ENCODE results near the gene RANBP1. TPM values are rescaled to one million over a fixed set of nuclear protein-coding genes. Genes with fewer than 3 reads are reported as not detected.

Gene RANBP1
- total RNA-seq, 1 donor, result 200 TPM

DNA sequence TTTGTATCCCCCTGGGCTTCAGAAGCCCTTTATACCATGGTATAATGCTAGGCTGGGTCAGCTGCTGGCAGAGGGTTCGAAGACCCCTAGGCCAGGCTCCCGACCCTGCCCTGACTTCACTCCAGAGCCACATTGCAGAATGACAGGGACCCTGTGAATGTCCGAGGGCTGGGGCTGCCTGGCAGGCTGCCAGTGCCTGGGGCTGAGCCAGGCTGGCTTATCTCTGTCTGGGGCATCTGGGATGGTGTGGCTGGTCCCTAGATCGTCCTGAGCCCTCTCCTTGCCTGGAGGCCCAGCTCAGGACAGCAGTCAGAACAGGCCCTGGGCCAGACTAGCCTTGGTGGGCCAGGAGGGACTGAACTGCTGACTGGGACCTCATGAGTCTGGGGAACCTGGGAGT lies 19.4 kb downstream of the RANBP1 start:
- DNase-seq (ENCODE audit: low read depth), result no peak
- no peak overlapping the region for H3K4me3 ChIP-seq (ENCODE audit: low read depth, low read length)
- TF ChIP-seq CTCF (IDR thresholded peaks at IDR 0.05; ENCODE audit: insufficient read depth, low read depth, low read length), result no peak

DNA sequence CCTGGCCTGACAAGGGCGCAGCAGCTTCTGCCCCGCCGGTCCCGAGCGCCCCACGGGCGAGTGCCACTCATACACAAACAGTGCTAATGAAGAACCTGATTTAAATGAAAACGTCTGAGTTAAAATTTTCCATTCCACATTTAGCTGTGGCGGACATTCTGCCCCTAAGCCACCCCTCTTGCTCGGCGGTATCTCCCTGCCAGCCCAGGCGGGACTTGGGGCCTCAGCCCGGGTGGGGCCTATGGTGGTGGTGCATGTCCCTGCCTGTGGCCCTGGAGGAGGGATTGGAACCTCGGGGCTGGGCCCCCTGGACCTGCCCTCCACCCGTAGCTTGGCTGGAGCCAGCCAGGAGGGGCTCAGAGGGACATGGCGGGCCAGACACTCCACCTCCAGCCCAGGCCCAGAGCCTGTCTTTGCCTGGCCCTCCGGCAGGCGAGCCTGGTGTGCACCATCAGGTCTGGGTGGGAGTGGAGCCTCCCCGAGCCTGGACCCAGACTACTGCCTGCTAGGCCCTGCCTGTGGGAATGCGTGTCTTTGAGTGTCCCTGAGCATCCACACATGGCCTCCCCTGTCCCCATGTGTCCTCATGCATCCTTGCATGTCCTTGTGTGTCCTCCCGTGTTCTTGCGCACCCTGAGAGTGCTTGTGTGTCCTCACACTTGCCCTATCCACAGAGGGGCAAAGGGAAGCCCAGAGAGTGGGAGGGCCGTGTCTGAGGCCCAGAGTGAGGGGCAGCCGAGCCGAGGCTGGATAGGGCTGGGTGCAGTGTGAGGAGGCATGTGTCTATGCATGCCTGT lies 20.1 kb downstream of the RANBP1 start:
- H3K4me3 ChIP-seq (ENCODE audit: low read depth, low read length), result no peak overlapping the region
- DNase-seq (ENCODE audit: low read depth), result no peak
- TF ChIP-seq CTCF (IDR thresholded peaks at IDR 0.05; ENCODE audit: insufficient read depth, low read depth, low read length), result no peak

- DNase-seq (ENCODE audit: low read depth), result no peak
- no peak overlapping the region for H3K4me3 ChIP-seq (ENCODE audit: low read depth, low read length)
- no peak for TF ChIP-seq CTCF (IDR thresholded peaks at IDR 0.05; ENCODE audit: insufficient read depth, low read depth, low read length)
Observed at GRCh38 chr22:20136603-20136873, 20.6 kb downstream of the RANBP1 start.

- no peak overlapping the region for H3K4me3 ChIP-seq (ENCODE audit: low read depth, low read length)
- no peak for DNase-seq (ENCODE audit: low read depth)
- TF ChIP-seq CTCF (IDR thresholded peaks at IDR 0.05; ENCODE audit: insufficient read depth, low read depth, low read length), result no peak
Observed at GRCh38 chr22:20137113-20137512, 21.2 kb downstream of the RANBP1 start.

DNA sequence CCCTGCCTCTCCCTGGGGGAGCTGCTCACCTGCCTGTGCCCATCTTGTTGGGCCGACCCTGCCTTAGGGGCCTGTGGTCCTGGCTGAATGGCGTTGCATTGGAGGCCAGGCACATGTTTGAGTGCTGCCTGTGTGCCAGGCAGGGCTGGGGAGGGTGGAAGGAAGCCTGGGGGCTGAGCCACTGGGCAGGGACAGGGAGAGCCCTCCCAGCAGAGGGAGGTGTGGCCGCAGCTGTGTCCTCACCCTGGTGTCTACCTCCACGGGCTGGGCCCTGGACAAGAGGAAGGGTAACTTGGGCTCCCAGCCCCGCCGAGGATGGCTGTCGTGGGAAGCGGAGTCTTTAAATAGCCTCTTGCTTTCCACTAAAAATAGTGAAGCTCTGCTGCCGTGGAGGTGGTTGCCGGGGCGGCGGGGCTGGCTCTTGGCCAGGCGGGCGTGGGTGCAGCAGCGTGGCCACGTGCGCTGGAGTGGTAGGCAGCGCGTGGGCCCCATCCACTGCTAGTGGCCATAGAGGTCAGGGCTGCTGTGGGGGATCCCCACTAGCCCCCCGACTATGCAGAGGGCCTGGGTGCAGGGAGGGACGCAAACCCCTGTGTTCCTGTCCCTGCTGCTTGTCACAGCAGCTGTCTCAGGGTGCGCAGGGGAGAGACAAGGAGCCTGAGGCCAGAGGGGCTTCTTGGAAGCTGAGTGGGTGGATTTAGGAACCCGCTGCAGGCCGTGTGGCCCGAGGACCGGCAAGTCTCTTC lies 21.9 kb downstream of the RANBP1 start:
- no peak for DNase-seq (ENCODE audit: low read depth)
- H3K4me3 ChIP-seq (ENCODE audit: low read depth, low read length), result no peak overlapping the region
- TF ChIP-seq CTCF (IDR thresholded peaks at IDR 0.05; ENCODE audit: insufficient read depth, low read depth, low read length), result no peak

- H3K4me3 ChIP-seq (ENCODE audit: low read depth, low read length), result no peak overlapping the region
- no peak for TF ChIP-seq CTCF (IDR thresholded peaks at IDR 0.05; ENCODE audit: insufficient read depth, low read depth, low read length)
- DNase-seq (ENCODE audit: low read depth), result no peak
Observed at GRCh38 chr22:20138417-20138738, 22.5 kb downstream of the RANBP1 start.
